ENCODE data around the gene LPP.

Gene LPP

GRCh38 chr3:188720215-188720614 is 566.3 kb downstream of the LPP start:
- no peak for DNase-seq (ENCODE audit: low read depth)

- peak; percentile 53 for DNase-seq (ENCODE audit: low read depth)
These were observed 566.7 kb downstream of the LPP start for GRCh38 chr3:188720636-188721035.

- no peak for DNase-seq (ENCODE audit: low read depth)
These were observed 567.4 kb downstream of the LPP start for GRCh38 chr3:188721312-188721711.

- no peak for DNase-seq (ENCODE audit: low read depth)
These were observed 568.0 kb downstream of the LPP start for GRCh38 chr3:188721990-188722389.

GRCh38 chr3:188722963-188723362 is 569.0 kb downstream of the LPP start:
- no peak for DNase-seq (ENCODE audit: low read depth)

- DNase-seq (ENCODE audit: low read depth), result no peak
These were observed 573.1 kb downstream of the LPP start for GRCh38 chr3:188727052-188727451.

GRCh38 chr3:188728371-188728896 is 574.5 kb downstream of the LPP start:
- DNase-seq (ENCODE audit: low read depth), result no peak

- DNase-seq (ENCODE audit: low read depth), result no peak
These were observed 575.5 kb downstream of the LPP start for GRCh38 chr3:188729422-188729821.

GRCh38 chr3:188734395-188734794 is 580.4 kb downstream of the LPP start:
- DNase-seq (ENCODE audit: low read depth), result no peak

GRCh38 chr3:188739511-188739910 is 585.6 kb downstream of the LPP start:
- no peak for DNase-seq (ENCODE audit: low read depth)

GRCh38 chr3:188740010-188740409 is 586.1 kb downstream of the LPP start:
- DNase-seq (ENCODE audit: low read depth), result no peak

GRCh38 chr3:188742755-188743550 is 589.0 kb downstream of the LPP start:
- no peak for DNase-seq (ENCODE audit: low read depth)

- DNase-seq (ENCODE audit: low read depth), result no peak
These were observed 590.2 kb downstream of the LPP start for GRCh38 chr3:188744166-188744565.

- DNase-seq (ENCODE audit: low read depth), result no peak
These were observed 591.1 kb downstream of the LPP start for GRCh38 chr3:188745031-188745430.

GRCh38 chr3:188746291-188746783 is 592.4 kb downstream of the LPP start:
- no peak for DNase-seq (ENCODE audit: low read depth)

GRCh38 chr3:188747489-188747888 is 593.5 kb downstream of the LPP start:
- no peak for DNase-seq (ENCODE audit: low read depth)

- DNase-seq (ENCODE audit: low read depth), result no peak
These were observed 595.2 kb downstream of the LPP start for GRCh38 chr3:188749010-188749617.

- DNase-seq (ENCODE audit: low read depth), result no peak
These were observed 595.9 kb downstream of the LPP start for GRCh38 chr3:188749830-188750229.

- DNase-seq (ENCODE audit: low read depth), result no peak
These were observed 596.7 kb downstream of the LPP start for GRCh38 chr3:188750617-188751016.

- DNase-seq (ENCODE audit: low read depth), result no peak
These were observed 598.9 kb downstream of the LPP start for GRCh38 chr3:188752850-188753249.

GRCh38 chr3:188754267-188754666 is 600.3 kb downstream of the LPP start:
- no peak for DNase-seq (ENCODE audit: low read depth)

- no peak for DNase-seq (ENCODE audit: low read depth)
These were observed 602.3 kb downstream of the LPP start for GRCh38 chr3:188756241-188756640.

GRCh38 chr3:188759336-188760005 is 605.5 kb downstream of the LPP start:
- DNase-seq (ENCODE audit: low read depth), result no peak

Data from HS-5 (cell line).